NCI-H524 (cell line): ENCODE measurements around the gene CLDN1.

Source experiments
- DNase-seq, 2 experiments: peaks; one replicate each; lab custom pipeline; 2025; lab: John Stamatoyannopoulos, UW

Gene CLDN1

DNA sequence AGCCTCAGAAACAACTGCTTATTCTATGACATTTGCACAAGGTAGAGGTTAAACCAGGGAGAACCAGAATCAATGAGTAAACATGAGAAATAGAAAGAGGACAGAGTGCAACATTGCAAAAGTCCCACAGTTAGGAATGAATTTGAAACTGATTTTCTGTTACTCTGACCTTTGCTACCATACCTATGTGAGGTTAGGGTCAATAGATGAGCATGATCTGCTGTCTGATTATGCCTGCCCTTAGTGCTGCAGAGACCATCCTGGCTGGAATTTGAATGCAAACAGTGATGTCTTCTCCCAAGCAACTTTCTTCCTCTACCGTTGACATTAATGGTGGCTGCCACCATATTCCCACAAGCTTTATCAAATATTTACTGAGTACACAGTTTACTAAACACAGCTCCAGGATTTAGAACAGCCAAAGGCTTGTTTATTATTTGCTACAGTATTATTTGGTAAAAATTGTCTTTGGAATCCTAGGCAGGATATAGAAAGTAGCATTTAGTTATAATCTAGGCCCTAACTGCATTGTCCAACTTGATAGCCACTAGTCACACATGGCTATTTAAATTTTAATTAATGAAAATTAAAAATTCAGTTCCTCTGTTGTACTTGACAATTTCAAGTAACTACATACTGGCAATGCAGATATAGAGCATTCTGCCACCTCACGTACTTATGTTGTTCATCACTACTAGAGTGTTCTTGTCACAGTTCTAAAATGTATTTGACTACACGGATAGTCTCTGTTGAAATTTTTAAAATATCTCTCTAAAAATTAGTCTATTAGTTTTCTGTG lies 8.9 kb upstream of the CLDN1 start:
- DNase-seq = no peak

DNA sequence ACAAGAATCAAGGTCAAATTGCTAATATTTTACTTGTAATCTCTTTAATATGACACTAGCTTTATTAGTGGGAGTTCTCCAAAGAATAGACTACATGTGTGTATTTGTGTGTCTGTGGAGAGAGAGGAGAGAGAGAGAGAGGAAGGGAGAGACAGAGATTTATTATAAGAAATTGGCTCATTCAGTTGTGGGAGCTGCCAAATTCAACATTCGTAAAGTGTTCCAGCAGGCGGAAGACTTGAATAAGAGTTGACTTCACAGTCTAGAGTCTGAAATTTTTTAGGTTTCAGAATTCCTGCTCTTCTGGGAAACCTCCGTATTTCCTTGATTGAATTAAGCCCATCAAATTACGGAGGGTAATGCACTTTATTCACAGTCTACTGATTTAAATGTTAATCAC lies 4.7 kb upstream of the CLDN1 start:
- DNase-seq = no peak

DNA sequence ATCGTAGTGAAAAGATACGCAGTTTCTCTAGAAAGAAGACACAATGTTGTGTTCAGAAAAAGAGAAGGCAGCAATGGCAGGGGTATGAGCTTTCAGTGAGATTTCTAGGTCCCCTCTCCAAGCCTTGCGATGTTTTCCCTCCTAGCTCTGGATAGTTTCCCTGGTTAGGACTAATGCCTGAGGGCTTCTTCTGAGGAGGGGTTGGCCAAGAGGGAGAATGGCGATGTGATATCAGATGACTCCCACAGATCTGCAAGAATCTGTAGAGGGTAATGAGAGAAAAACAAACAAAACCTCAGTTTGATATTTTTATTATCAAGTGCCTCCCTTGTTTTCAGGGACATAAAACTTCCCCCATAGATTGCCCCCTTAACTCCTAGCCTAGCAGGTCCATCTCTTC lies 4.1 kb upstream of the CLDN1 start:
- DNase-seq = no peak

DNA sequence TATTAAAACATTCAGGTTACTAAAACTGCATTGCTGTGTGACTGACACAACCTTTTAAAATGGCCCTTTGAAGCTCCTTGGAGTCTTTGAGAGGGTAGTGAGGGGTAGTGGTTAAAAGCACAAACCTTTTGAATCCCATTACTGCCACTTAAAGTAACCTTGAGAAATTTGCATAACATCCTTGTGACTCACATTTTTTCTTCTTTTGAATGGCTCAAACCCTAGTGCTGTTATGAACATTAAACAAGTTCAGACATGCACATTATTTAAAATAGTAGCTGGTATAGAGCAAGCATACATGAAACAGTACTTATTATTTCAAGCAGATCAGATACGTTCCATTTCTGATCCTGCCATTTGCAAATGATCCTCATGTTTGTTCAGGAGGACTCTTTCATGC lies 3.7 kb upstream of the CLDN1 start:
- no peak for DNase-seq

DNA sequence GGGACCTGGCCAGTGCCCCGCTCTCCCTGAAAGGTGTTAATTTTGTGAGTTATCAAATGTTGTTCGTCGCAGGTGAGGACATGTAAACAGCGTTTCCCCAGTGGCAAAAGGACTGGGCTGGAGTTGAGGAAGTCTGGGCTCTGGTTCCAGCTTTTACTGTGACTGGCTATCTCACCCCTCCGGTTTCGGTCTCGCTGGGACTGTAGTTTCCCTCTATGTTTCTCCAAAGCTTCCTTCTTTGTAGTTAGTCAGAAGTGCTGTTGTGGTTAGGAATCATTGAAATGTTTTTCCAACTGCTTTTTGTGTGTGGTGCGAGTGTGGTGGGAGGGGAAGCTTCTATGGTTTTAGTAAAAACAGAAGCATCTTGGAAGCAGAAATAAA lies 990 bp upstream of the CLDN1 start:
- no peak for DNase-seq

DNA sequence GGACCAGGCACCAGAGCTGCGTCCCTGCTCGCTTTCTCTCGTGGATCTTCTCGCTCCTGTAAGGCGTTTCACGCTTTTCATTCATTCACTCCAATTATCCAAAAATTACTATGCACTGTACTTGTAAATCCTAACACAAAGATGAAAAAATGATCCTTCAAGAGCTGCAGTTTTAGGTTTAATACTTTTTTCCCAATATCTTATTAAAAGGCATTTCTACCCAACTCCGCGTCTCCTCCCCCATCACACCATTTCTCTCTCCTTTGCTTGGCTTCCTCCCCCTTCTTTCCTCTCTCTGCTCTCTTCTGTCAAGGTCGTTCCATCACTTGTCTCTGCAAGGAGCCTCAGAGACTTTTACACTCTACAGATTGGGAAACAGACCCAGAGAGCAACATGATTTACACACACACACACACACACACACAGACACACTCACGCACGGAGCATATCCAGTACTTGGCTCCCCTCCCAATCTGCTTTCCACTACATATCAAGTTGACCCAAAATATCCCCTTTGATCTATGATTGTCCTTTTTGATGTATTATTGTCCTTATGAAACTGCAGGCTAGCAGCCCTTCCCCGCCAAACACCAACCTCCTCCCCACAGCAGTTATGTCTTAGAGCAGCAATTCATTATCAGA lies 479 bp upstream of the CLDN1 start:
- no peak for DNase-seq

DNA sequence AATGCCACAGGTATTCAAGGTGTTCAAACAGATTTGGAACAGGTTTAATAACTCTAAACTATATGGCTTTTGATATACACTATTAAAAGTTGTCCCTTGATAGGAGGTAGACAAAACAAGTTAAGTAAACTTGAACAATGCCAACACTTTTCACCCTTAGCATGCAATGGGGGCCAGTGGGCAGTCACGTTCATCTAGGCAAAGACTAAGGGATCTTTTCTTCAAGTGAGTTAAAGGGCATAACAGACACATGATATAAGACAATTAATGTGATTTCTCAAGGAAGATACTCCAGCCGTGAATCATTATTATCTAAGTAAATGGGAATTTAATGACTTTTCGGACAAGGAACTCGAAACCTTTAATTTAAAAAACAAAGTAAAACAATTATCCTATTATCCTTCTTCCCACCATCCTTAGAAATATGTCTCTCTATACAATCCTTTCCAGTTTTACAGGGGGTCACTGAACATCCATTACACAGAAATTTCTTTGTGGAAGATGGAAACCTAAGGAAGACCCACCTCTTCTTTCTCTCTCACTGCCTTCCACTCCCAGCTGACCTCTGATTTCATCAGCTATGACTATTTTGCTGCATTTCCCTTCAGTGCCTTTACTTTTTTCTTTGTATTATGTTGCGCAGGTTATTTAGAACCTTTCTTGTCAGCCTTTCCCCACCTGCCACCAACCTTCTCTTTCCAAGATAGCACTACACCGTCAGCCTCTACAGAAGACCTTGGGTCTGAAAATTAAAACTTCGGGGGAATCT lies 1.5 kb downstream of the CLDN1 start:
- no peak for DNase-seq

DNA sequence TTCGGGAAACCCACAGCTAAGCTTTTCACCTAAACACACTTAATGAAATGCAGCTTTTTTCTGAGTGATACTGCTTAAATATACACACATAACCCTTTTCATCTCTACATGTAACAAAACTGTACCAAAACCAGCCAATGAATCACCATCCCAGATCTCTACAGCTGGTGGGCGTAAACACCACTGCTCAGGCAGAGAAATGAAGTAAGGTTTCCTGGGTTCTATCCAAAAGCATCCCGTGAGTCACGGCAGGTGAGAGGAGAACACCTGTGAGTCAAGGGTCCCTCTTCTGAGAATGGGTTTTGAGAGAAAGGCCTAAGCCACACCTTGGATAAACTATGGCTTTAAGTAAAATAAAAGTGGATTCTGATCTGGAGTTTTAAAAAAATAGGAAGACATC lies 2.6 kb downstream of the CLDN1 start:
- DNase-seq = no peak

DNA sequence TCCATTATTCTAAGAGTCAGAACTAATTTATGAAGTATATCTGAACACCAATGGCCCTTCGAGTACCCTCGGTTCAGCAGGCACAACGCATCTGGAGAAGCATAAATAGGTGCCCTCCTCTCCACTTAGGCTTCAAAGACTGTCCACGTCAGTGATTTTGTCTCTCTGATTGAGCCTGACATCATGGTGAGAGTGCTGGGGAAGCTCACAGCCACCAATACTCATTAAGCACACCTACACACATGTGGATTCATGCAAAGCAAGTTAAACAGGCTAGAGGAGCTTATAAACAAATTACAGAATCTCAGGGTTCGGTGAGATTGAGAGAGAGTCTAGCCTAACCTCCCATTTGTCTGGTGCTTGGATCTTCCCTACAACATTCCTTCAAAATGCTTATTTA lies 3.6 kb downstream of the CLDN1 start:
- no peak for DNase-seq

DNA sequence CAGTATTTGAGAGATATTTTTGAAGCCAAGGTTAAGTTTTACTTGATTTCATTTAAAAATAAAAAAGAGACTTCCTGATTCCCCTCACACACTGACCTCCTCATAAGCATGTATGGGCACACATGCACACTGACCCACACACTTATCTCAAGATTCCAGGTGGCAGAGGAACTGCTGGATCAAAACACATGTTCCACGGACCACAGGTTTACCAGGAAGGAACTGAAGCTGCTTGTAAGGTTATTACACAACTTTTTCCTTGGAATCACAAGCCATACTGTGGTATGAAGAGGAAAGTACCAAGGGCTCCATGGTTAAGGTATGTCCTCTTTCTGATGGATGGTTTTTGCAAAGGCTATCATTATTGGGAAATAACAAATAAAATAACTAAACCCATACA lies 7.5 kb downstream of the CLDN1 start:
- no peak for DNase-seq

DNA sequence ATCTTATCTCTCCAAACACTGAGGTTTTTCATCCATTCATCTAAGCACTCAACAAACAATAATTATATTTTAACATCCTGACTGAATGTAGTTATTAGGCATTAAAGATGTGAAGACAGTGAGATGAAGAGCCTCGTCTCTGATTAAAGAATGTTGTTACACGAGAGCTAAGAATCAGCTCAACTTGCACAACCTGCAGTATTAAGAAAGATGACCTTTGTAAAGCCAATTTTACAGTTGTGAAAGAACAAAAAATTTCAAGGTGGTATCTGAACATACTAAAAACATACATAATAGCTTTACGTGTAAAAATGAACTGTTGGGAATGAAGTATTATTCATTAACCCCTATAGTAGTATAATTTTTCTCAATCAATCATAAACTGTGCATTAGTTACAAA lies 12.8 kb downstream of the CLDN1 start:
- DNase-seq = no peak

DNA sequence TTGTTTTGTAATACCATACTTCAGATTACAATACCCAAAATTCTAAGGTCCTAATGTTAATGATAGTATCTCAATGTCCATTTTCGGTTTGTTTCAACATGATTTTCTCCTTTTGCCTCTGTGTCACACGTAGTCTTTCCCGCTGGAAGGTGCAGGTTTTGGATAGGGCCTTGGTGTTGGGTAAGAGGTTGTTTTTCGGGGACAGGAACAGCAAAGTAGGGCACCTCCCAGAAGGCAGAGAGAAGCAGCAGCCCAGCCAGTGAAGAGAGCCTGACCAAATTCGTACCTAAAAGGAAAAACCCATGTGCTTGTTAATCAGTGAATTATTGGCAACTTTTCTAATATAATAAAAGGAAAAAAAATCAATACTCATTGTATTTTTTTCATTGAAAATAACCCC lies 14.1 kb downstream of the CLDN1 start:
- no peak for DNase-seq

DNA sequence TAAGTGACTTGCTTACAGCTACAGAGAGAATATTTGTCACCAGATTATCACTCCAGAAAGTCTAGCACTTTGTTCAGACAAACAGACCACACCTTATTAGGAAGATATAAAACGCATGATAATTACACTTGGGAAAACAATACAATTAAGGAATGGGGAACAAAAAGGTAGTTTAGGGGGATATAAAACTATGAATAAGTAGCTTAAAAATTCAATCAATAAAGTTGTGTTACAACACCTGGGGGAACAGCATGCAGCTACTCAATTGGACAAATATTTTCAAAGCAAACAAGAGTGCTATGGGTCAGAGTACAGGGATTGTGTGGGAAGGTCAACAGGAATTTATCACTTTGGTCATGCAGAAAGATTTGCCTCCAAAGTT lies 15.1 kb downstream of the CLDN1 start:
- DNase-seq = no peak

DNA sequence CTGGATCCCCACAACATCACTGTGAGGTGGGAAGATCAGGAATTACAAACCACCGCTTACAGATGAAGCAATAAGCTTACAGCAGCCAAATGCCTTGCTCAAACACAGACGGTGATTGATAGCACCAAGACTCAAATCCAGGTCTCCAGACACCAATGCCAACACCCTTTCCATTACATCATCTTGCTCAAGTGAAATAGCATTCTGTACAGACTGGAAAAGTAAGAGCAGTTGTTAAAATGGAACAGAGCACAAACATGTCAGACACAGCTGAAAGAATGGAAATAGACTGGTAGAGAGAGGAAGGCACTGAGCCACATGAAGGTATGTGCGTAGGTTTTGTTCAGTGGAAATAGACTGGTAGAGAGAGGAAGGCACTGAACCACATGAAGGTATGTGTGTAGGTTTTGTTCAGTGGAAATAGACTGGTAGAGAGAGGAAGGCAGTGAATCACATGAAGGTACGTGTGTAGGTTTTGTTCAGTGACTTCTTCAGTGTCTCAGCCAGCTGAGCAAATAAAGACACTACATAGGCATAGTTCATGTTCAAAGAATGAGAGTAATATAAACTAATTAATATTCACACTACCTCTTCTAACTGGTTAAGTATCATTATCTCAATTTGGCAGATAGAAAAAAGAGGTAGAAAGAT lies 15.6 kb downstream of the CLDN1 start:
- DNase-seq = no peak

DNA sequence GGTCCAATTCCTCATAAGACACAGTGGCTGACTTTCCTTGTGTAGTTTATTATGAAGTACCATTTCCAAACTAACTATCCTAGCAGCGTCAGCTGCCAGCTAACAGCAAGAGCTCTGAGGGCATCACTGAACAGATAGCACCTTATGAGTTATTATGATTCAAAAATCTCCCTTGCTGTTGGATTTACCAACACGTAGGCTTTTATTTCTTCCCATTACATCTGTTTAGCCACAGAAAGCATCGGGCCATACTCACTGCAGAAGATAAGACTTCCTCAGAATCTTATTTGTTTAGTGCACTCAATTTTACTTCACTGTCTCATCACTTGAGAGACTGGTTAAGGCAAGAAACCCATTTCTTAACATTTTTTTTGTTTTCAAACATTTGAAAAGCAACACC lies 16.2 kb downstream of the CLDN1 start:
- no peak for DNase-seq

DNA sequence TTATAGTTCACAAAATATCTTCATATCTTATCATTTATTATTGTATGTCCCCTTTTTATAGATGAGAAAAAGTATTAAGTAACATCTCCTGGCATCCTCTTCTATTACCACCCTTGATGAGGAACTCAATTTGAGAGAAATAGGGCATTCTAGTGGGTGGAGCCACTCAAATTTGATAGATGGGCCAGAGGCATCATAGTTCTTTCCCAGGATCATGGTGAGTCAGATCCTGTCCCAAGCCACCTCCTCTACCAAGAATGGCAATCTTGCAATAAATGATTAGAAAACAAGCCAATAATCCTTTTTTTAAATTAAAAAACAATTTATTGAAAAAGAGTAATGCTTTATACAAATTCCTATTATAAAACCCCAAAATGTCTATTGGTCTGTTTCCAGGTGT lies 16.8 kb downstream of the CLDN1 start:
- no peak for DNase-seq

DNA sequence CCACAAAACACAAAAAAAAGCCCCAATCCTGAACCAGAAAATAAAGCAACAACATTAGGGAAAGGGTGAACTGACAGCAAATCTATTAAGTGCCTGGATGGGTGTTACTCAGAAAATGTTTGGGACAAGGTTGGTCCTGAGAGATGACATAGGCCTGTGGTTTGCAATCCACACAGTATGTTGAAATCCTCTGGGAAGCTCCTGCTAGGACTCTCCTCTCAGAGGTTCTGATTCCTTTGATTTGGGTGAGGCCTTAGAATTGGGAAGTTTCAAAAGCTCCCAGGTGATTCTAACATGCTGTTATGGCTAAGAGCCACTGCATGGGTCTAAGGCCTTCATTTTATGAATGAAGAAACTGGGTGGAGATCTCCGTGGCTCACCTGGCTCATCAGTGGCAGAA lies 18.4 kb downstream of the CLDN1 start:
- DNase-seq = no peak

DNA sequence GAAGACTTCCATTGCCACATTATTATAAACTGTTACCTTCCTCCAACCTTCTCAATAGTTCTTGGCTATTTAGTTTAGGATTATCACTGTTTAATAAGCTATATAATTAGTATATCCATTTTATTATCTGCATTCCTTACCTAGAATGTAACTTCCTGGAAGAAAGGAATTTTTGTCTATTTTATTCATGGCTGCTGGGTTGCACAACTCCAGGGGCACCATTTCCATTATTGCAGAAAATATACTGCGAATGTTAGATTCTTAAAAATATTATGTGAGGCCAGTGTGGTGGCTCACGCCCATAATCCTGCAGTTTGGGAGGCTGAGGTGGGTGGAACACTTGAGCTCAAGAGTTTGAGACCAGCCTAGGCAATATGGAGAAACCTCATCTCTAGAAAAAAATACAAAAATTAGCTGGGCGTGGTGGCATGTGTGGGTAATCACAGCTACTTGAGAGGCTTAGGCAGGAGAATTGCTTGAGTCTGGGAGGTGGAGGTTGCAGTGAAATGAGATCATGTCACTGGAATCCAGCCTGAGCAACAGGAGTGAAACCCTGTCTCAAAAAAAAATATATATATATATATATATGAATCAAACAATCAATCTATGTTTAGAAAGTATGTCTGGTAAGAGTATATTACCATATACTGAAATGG lies 19.9 kb downstream of the CLDN1 start:
- DNase-seq = no peak

DNA sequence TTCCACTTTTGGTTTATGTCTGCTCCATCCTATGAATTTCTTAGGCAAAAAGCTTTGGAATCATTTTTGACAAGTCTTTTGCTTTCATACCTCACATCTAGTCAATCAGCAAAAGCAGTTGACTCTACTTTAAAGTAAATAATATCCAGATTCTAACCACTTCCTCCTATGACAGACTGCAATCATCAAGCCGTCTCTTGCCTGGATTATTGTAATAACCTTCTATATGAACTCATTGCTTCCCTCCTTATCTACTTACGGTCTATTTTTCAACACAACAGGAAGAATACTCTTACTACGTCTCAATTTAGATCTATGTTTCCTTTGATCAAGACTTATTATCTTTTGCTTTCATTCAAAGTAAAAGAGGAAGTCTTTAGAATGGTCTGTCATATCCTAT lies 20.7 kb downstream of the CLDN1 start:
- no peak for DNase-seq

DNA sequence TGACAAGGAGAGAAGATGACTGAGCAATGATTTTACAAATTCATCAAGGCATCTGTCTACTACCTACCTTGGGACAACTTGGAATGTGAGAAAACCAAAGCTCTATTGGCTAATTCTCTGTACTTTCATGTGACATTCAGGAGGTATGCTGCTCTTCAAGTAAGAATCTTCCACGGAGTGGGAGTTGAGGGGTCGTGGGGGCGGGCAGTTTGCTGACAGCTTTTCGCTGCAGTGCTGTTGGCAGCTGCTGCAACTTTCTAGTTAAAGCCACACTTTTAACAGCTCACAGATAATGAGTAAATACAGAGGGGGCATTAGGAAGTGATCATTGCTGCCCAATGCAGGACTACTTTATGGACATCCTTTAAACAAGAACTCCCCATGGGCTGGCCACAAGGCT lies 22.3 kb downstream of the CLDN1 start:
- no peak for DNase-seq

DNA sequence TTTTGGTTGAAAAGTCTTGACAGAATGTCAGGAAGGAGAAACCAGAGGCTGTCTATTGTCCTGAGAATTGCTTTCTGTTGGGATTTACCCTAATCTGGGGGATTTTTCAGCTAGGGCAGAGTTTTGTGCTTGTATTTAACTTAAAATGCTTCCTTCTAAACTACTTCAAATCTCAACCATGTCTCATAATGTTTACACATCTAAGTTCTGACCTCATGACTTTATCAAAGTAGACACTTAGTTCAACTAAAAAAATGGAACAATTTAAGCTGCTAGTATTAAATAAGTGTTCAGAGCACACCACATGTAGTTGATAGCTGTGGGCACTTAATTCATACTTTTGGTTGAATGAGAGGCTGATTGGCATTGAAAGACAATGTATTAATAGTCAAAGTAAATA lies 28.2 kb downstream of the CLDN1 start:
- no peak for DNase-seq

DNA sequence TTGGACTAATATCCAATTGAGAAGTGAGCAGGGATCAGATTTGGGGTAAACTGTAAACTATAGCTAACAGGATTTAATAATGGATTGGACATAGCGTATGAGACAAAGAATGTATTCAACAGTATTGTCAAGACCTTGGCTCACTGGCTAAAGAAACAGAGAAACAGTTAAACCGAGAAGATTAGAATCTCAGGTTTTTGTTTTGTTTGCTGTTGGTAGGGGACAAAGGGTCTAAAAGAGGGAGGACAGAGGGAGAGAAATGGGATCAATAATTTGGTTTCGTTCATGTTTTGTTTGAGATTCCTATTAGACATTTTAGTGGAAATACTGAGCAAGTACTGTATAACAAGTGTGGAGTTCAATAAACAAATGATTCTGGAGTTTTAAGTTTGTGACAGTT lies 28.6 kb downstream of the CLDN1 start:
- DNase-seq = no peak
